OCI-M1 (cell line): Measurements from ENCODE around the gene WDR62.
A peak's percentile ranks its signal among the peaks of the same experiment; 100 is the strongest.

Experiments
- DNase-seq: peaks from one replicate; lab custom pipeline; 2025; lab: John Stamatoyannopoulos, UW

WDR62 gene

DNA sequence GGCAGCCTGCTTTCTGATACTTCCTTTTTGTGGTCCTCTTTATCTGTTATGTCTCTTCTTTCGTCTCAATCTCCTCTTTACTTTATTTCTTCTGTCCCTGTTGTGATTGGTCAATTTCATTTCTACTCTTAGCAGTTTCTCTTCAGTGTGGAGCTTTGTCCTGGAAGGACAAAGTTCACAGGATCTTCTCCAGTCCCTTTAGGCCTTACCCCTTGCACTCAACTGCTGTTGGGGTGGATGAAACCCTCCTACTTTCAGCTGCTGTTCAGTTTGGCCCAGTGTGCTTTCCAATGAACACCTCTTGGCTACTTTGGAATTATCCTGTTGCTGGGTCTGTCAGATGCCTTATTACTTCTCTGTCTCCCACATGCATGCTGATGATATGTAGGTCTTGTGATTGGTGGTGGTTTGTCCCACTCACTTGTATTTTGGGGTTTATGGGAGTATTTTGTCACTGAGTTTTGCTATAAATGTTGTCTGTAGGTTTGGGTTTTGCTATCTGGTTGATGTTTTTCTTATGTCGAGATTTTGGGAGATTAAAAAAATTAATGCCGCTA, 24.8 kb downstream of the WDR62 start:
- peak; percentile 30 for DNase-seq

DNA sequence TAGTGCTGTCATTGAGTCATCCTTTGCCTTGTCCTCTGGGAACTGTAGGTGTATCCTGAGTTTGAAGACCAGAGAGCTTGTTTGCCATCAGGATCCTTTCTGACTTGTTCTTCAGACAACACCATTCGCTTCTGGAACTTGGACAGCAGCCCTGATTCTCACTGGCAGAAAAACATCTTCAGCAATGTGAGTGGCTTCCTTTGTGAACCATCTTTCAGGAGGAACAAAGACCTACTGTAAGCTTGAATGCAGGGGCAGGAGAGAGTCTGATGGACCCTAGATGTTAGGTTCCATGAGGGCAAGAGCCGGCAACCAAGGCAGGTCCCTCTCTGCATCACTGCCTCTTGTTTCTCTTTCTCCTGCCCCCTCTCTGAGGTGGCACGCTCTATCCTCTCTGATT, 26.7 kb downstream of the WDR62 start:
- no peak for DNase-seq

DNA sequence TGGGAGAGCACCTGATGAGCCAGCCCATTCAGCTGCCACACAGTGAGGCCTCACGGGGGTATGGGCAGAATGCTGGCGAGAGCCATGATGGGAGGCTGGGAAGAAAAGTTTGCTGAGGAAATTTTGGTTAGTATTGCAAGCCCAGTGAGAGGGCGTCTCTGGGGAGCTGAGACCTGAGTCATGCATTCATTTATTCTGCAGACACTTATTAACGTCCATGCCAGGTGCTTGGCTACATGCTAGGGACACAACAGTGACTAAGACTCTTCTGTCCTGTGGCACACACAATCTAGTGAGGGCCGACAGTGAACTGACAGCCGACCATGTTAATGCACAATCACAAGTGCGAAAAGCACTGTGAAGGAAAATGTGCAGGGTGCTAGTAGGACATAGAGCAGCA, 27.2 kb downstream of the WDR62 start:
- DNase-seq = no peak

DNA sequence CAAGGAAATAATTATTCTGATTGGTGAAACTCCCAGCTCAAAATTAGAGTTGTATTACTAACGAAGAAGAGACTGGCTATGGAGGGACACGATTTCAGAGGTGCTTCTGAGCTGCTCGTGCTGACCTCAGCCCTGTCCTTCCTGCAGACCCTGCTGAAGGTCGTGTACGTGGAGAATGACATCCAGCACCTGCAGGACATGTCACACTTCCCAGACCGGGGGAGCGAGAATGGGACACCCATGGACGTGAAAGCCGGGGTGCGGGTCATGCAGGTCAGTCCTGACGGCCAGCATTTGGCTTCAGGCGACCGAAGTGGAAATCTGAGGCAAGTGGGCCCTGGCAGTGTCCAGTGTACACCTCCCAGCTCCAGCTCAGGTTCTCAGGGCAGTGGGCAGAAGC, 28.2 kb downstream of the WDR62 start:
- no peak for DNase-seq

DNA sequence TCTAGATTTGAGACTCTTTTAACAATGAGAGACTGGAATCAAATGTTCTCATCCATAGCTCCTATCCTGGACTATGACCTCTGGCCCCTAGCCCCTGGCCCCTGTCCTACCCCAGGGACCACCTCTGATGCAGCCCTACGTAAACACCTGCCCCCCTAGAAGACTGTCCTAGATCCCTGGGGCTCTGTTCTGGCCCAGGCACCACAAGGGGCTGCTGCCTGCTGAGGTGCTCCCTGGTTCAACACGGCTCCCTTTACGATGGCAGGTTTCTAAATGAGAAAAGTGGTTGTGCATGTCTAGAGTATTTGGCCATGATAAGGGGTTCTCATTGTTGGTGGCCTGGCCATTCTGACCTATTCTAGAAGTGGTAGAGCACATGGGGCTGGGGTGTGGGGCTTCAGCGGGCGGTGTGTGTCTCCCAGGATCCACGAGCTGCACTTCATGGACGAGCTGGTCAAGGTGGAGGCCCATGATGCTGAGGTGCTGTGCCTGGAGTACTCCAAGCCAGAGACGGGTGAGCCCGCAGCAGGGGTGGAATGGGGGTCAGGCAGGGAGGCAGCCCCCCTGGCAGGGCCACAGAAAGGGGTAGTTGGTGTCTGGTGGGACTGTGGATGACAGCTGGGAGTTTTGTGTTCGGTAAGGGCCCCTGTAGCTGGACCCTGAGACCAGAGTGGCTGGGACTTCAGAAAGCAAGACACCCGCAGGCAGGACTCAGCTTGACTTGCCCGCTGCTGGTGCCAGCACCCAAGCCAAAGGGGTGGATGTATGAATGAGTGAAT, 29.7 kb downstream of the WDR62 start:
- no peak for DNase-seq

DNA sequence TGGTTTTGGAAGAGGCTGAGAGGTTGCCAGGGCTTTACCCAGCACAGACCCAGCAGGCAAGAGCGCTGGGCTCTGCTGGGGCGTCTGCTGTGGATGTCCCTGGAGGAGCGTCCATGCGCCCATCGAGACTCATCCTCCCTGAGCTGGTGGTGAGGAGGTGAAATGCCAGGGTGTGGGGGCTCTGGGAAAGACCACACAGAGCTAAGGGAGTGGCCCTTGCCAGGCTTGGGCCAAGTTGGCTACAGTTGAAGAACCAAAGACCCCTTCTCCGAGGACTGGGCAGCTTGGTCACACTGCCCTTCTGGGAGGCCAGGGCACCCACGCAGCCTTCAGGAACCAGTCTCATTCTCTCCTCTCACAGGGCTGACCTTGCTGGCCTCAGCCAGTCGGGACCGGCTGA, 31.6 kb downstream of the WDR62 start:
- no peak for DNase-seq

DNA sequence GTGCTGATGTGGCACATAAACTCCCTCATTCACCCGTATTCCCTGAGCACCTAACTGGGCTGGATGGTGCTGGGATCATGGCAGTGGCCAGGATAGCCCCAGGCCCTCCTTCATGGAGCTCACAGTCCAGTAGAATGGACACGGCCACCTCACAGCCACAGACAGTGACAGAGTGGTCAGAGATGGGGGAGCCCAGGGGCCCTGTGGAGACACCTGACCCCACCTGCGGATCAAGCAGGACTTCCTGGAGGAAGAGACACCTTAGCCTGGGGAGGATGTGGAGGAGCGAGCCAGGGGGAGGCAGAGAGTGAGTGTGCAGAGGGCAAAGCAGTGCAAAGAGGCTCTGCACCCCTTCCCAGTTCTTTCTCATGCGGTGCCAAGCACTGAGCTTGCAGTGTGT, 35.1 kb downstream of the WDR62 start:
- no peak for DNase-seq

DNA sequence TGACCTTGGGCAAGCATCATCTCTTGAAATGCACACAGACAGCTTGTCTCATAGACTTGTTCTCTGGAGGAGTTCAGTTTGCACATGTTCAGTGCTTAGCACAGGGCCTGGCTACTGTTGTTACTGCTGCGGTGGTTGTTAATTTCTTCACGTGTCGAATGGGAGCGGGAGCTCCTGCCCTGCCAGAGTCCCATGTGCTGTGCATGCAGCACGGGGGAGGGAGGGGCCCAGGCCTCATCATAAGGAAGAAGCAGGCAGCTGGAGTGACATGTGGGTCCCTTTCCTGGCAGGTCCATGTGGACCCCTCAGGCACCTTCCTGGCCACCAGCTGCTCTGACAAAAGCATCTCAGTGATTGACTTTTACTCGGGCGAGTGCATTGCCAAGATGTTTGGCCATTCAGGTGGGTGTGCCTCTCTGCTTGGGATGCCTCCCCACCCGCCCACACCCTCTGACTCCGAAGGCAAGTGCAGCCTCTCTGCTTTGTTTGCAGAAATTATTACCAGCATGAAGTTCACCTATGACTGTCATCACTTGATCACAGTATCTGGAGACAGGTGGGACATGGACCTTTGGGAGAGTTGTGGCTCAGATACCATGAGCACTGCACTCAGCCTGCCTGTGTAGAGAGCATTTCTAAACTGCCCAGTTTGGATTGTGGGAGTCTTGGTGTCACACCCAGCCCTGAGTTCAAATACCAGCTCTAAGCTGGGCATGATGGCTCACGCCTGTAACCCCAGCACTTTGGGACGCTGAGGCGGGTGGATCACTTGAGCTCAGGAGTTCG, 36.4 kb downstream of the WDR62 start:
- no peak for DNase-seq

DNA sequence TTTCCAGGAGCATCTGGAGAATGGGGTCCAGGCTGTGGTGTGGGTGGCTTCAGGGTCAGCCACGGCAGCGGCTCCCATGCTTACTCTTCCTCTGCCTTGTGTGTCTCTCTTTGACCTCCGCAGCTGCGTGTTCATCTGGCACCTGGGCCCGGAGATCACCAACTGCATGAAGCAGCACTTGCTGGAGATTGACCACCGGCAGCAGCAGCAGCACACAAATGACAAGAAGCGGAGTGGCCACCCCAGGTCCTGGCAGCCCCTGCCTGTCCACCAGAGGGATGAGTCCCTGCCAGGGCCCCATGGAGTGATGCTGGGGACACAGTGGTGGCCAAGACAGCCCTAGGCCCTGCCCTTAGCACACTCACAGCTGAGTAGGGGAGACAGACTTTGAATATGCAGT, 37.9 kb downstream of the WDR62 start:
- no peak for DNase-seq

DNA sequence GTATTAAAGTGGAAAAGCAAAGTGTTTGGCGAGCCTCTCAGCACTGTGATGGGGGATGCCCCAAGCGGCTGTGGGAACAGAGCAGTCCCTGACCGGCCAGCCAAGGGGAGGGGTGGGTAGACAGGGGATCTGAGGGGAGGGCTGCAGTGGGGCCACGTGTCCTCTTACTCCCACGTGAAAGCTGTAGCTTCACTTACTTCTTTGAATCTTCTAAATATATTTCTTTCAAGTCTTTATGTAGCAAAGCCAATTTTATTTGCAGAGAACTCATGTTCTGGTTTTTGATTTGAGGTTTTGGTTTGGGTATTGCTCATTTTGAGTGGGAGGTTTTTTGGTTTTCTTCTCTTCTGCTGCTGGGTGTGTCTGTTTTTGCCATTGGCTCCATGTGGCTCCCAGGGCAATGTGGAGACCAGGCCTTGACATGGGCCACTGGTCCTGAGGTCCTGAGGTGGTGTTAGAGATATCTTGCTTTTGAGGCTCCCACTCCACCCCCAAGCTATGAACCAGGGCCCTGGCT, 38.5 kb downstream of the WDR62 start:
- no peak for DNase-seq

DNA sequence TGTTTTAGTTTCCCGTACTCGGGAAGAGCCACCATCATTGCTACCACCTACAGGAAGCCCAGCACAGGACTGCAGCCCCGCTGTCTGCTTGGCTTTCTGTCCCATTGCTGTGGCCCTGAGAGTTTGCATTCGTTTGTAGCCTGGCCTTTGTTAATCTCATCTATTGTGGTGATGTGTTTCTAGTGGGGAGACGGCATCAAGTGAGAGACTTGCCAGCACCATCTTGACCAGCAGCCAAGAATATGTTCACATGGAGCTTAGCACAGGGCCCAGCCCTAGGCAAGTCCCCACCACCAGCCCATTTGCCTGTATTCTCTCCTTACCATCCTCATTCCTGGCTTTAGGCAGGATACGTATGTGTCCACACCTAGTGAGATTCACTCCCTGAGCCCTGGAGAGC, 39.0 kb downstream of the WDR62 start:
- no peak for DNase-seq

DNA sequence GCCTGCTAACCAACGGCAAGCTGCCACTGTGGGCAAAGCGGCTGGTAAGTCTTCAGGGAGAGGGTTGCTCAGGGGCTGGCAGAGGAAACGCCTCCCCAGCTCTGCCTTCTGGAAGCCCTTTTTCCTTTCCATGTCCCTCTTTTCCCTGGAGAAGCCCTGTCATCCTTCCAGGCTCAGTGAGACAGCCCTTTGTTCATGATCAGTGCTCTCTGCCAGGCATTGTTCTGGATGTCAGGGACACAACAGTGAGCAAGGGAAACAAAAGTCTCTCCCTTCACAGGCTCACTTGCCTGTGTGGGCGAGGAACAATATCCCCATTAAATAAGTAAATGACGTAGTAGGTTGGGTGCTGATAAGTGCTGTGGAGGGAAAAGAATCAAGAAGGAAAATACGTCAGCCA, 42.3 kb downstream of the WDR62 start:
- no peak for DNase-seq

DNA sequence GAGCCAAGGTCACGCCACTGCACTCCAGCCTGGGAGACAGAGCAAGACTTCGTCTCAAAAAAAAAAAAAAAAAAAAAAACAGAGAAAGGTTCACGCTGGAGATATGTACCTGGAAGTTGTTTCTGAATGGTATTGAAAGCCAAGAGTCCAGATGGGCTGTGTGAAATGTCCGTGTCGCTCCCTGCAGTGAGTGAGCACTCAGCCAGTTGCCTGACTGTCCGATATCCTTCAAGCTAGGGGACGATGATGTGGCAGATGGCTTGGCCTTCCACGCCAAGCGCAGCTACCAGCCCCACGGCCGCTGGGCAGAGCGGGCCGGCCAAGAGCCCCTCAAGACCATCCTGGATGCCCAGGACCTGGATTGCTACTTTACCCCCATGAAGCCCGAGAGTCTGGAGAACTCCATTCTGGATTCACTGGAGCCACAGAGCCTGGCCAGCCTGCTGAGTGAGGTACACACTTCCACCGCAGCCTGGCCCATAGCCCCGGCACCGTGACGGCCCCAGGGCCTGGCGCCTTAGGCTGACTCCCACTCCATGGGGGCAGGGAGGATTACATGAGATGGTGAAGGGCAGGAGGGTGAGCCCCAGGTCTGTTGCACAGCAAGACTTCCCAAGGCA, 44.6 kb downstream of the WDR62 start:
- DNase-seq = no peak

DNA sequence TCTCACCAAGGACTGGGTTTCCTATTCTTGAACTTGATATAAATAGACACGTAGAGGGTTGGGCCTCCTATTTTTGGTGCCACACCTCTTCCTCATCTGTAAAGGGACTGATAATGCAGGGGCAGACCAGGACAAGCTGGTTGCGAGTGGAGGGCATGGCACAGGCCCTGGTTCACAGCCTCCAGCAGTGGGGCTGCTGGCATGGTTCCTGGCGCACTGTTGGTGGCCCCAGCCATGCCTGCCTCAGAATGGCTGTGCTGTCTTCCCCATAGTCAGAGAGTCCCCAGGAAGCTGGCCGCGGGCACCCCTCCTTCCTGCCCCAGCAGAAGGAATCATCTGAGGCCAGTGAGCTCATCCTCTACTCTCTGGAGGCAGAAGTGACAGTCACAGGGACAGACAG, 45.8 kb downstream of the WDR62 start:
- no peak for DNase-seq

DNA sequence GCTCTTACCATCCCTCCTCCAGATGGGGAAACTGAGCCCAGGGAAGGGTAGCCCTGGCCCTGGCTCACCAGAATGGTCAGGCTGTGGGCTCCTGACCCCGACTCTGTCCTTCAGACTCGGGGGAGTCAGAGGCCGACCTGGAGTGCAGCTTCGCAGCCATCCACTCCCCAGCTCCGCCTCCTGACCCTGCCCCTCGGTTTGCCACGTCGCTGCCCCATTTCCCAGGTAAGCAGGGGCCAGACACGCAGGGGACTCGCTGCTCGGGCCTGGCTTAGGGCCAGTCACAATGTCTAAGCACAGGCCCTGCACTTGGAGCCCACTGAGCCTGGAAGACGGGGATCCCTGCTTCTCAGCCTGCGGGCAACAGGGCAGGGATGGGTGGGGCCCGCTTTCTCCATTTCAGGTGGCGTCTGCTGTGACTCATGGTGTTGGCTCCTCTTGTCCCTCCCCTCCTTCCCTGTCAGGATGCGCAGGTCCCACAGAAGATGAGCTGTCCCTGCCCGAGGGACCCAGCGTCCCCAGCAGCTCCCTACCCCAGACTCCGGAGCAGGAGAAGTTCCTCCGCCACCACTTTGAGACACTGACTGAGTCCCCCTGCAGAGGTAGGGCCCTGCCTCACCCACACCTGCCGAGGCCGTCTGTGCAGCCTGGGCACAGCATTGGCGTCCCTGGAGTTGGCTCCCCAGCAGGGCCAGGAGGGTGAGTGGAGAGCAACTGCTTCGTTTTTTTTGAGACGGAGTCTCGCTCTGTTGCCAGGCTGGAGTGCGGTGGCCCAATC, 47.0 kb downstream of the WDR62 start:
- no peak for DNase-seq

DNA sequence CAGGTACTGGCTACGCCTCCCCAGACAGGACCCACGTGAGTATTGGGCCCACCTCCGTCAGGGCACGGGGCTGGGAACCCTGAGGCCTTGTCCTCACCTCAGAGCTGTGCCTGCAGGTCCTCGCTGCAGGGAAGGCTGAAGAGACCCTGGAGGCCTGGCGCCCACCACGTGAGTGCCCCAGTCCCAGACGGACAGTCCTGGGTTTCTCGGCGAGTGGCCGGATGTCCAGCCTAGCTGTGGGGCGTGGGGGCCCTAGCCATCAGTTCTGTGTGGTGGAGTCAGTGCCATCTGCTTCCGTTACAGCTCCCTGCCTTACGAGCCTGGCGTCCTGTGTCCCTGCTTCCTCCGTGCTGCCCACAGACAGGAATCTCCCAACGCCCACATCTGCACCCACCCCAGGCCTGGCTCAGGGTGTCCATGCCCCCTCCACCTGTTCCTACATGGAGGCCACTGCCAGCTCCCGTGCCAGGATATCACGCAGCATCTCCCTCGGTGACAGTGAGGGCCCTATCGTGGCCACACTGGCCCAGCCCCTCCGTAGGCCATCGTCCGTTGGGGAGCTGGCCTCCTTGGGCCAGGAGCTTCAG, 48.4 kb downstream of the WDR62 start:
- no peak for DNase-seq

DNA sequence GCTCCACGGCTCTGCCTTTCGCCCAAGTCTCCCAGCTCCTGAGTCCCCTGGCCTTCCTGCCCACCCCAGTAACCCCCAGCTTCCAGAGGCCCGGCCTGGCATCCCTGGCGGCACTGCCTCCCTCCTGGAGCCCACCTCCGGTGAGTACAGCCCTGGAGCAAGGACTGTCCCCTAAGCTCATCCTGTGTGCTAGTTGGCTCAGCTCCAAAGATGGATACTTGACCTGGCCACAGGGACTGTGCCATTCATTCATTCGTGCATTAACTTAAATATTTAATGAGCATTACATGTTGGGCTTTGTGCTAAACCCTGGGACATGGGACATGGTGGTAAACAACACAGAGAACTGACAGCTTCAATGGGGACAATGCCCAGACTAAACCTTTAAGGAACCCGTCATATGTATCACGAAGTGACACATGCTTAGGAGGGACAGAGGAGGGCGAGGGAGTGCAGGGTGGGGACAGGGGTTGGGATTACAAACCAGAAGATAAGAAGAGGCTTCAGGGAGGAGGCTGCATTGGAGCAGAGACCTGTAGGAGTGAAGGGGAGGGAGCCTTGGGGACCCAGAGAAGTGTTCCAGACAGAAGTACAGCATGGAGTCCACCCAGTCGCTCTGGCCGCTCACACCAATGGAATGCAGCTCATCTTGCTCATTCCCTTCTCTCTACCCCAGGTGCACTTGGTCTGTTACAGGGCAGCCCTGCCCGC, 49.3 kb downstream of the WDR62 start:
- DNase-seq = peak; percentile 5

DNA sequence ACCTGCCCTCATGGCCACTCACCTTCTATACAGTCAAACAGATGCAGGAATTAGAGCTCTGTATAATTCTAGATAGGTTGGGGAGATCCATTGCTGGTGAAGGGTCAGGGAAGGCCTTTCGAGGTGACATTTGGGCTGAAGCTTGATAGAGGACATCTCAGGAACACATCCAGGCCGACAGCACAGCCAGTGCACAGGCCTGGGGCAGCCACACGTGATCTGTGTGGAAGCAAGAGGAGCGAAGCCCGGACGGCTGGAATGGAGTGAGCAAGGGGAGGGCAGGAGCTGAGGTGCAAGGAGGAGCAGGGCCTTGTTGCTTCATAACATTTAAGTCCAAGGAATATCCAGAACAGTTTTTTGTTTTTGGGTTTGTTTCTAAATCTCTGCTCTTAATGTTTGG, 51.7 kb downstream of the WDR62 start:
- no peak for DNase-seq

DNA sequence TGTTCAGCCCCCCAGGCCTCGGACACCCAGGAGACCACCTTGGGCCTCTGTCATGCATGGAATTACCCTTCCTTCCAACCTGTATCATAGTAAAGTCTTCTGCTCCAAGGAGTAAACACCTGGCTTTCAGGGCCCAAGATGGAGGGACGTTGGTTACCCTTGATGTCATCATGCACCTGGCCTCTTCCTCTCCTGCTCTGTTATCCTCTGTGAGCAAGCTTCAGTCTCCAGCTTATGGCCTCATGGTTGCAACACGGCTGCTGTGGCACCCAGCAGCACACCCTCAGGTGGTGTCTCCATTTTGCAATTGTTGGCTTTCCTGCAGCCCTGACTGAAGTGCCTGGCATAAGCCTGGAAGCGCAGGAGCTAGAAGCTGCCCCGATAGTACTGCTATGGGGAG, 52.3 kb downstream of the WDR62 start:
- no peak for DNase-seq

DNA sequence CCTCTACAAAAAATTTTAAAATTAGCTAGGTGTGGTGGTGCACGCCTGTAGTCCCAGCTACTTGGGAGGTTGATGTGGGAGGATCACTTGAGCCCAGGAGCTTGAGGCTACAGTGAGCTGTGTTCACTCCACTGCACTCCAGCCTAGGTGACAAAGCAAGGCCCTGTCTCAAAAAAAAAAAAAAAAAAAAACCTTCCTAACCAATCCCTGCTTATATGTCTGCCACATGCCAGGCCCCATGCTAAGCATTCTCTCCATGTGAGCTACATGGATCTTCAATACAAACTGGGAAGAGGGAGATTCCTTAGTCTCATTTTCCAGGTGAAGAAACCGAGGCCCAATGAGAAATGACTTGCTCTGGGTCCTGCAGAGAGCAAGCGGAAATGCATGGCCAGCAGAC, 54.0 kb downstream of the WDR62 start:
- DNase-seq = no peak
